CD14-positive monocyte (primary cell): Measurements from ENCODE around the gene COX6B1. TPM values are rescaled to one million over a fixed set of nuclear protein-coding genes. Genes with fewer than 3 reads are reported as not detected.
A peak's percentile ranks its signal among the peaks of the same experiment; 100 is the strongest.

Experiments
- DNase-seq, 3 donors: peaks; one replicate each; pipeline ENCODE4 v3.0.0-alpha.2; 2011 to 2022
- H2AFZ ChIP-seq: 2 replicates; pipeline ENCODE4 v1.6.0; 2012; ENCODE audit warnings: mild to moderate bottlenecking, low read depth, low read length, inconsistent platforms; ENCODE audit not compliant: insufficient read depth, poor library complexity, severe bottlenecking
- H3K27ac ChIP-seq, 2 donors: 1 replicate in 1 of 2; 2 replicates in 1 of 2; pipeline ENCODE4 v1.5.1; 2012 to 2013; ENCODE audit warnings: low read length in 2 of 2, control low read depth in 1 of 2, inconsistent platforms in 1 of 2, low read depth in 1 of 2, mild to moderate bottlenecking in 1 of 2
- H3K27me3 ChIP-seq, 2 donors: one replicate each; pipeline versions ENCODE4 v1.6.0 to v1.6.1; 2011 to 2013; ENCODE audit warnings: low read length in 2 of 2; ENCODE audit not compliant: control insufficient read depth in 2 of 2, insufficient read depth in 2 of 2
- H3K36me3 ChIP-seq, 2 donors: replicated peaks in 1 of 2; 1 replicate in 1 of 2; 2 replicates in 1 of 2; pipeline versions ENCODE4 v1.5.1 to v1.6.1; 2012 to 2013; ENCODE audit warnings: low read length in 2 of 2, control low read depth in 1 of 2, inconsistent platforms in 1 of 2, mild to moderate bottlenecking in 1 of 2; ENCODE audit not compliant: insufficient read depth in 2 of 2, control insufficient read depth in 1 of 2
- H3K4me1 ChIP-seq, 2 donors: 1 replicate in 1 of 2; 2 replicates in 1 of 2; pipeline versions ENCODE4 v1.5.1 to v1.6.1; 2012 to 2013; ENCODE audit warnings: low read length in 2 of 2, control low read depth in 1 of 2, inconsistent platforms in 1 of 2, mild to moderate bottlenecking in 1 of 2, moderate library complexity in 1 of 2; ENCODE audit not compliant: insufficient read depth in 2 of 2, control insufficient read depth in 1 of 2
- H3K4me2 ChIP-seq: replicated peaks from 2 replicates; pipeline ENCODE3; 2012; ENCODE audit warnings: low read length, moderate library complexity, mild to moderate bottlenecking; ENCODE audit not compliant: poor library complexity, severe bottlenecking; ENCODE audit errors: extremely low read depth
- H3K4me3 ChIP-seq, 3 experiments: fragments of 200-600 bp in 1 of 3; sonication (generic) in 1 of 3; replicated peaks in 1 of 3; 1 replicate in 2 of 3; 2 replicates in 1 of 3; pipeline ENCODE4 v1.5.1; 2011 to 2013; ENCODE audit warnings: low read length in 3 of 3, mild to moderate bottlenecking in 3 of 3, control low read depth in 2 of 3, low read depth in 2 of 3, inconsistent platforms in 1 of 3, moderate library complexity in 1 of 3
- H3K79me2 ChIP-seq: 2 replicates; pipeline ENCODE4 v1.6.0; 2012; ENCODE audit warnings: mild to moderate bottlenecking, control low read depth, inconsistent platforms, low read length, moderate library complexity; ENCODE audit not compliant: insufficient read depth
- H3K9ac ChIP-seq: 2 replicates; pipeline ENCODE4 v1.6.0; 2017; ENCODE audit warnings: low read length, mild to moderate bottlenecking; ENCODE audit not compliant: insufficient read depth, poor library complexity, severe bottlenecking
- H3K9me3 ChIP-seq, 2 donors: replicated peaks in 1 of 2; 1 replicate in 1 of 2; 2 replicates in 1 of 2; pipeline versions ENCODE4 v1.5.1 to v1.6.1; 2012 to 2013; ENCODE audit warnings: low read length in 2 of 2, control low read depth in 1 of 2; ENCODE audit not compliant: control insufficient read depth in 1 of 2, insufficient read depth in 1 of 2
- H4K20me1 ChIP-seq: 2 replicates; pipeline ENCODE4 v1.6.0; 2012; ENCODE audit warnings: mild to moderate bottlenecking, low read length, control low read depth, moderate library complexity; ENCODE audit not compliant: insufficient read depth
- H3K27ac Mint-ChIP-seq, 7 donors: one replicate each; pipeline ENCODE4 v1.8.0; 2020; ENCODE audit warnings: mild to moderate bottlenecking in 7 of 7, mixed read lengths in 7 of 7, moderate library complexity in 6 of 7, inconsistent platforms in 2 of 7
- H3K27me3 Mint-ChIP-seq, 3 donors: one replicate each; pipeline ENCODE4 v1.8.0; 2021 to 2022; ENCODE audit warnings: low read depth in 3 of 3, mild to moderate bottlenecking in 3 of 3, mixed read lengths in 3 of 3, moderate library complexity in 3 of 3, inconsistent platforms in 1 of 3
- H3K36me3 Mint-ChIP-seq, 2 donors: one replicate each; pipeline ENCODE4 v1.8.0; 2020; ENCODE audit warnings: mixed read lengths in 2 of 2, inconsistent platforms in 1 of 2, mild to moderate bottlenecking in 1 of 2
- H3K4me1 Mint-ChIP-seq: one replicate; pipeline ENCODE4 v1.8.0; 2020; ENCODE audit warnings: mild to moderate bottlenecking, mixed read lengths
- H3K4me3 Mint-ChIP-seq, 2 donors: one replicate each; pipeline ENCODE4 v1.8.0; 2020; ENCODE audit warnings: mild to moderate bottlenecking in 2 of 2, mixed read lengths in 2 of 2, moderate library complexity in 1 of 2
- H3K9me3 Mint-ChIP-seq, 7 donors: one replicate each; pipeline ENCODE4 v1.8.0; 2020 to 2022; ENCODE audit warnings: mixed read lengths in 7 of 7, mild to moderate bottlenecking in 6 of 7, moderate library complexity in 6 of 7, inconsistent platforms in 2 of 7
- WGBS: methylation state at CpG from one replicate; pipeline ENCODE4 v1.1.5; 2013; ENCODE audit warnings: missing lambda C conversion rate; ENCODE audit not compliant: insufficient coverage; 5-methylcytosine and 5-hydroxymethylcytosine counted together
- intact Hi-C, 2 donors: fragments of 100-400 bp; cut with micrococcal nuclease; formaldehyde crosslinking; loops; one replicate each; pipeline versions ENCODE4 v1.15.0 to v1.15.1; 2023
- polyA plus RNA-seq, 3 donors: library from polyadenylated mRNA; depleted of rRNA in 1 of 3; unstranded in 2 of 3; stranded (reverse) in 1 of 3; fragments of 300-500 nt in 2 of 3; fragments of >200 nt in 1 of 3; fragmentation: Illumina TruSeq in 2 of 3; gene quantifications; 1 replicate in 2 of 3; 2 replicates in 1 of 3; pipeline ENCODE4 v1.2.3, GENCODE V29; 2012 to 2021
- TF ChIP-seq, protein P1 (sequence below): fragments of 200-600 bp; IDR thresholded peaks from one replicate; pipeline ENCODE4 v1.8.0; 2022; ENCODE audit warnings: antibody characterized with exemption, mild to moderate bottlenecking

The COX6B1 gene
- polyA plus RNA-seq, 3 donors: 611 to 948 (median 825) TPM

DNA sequence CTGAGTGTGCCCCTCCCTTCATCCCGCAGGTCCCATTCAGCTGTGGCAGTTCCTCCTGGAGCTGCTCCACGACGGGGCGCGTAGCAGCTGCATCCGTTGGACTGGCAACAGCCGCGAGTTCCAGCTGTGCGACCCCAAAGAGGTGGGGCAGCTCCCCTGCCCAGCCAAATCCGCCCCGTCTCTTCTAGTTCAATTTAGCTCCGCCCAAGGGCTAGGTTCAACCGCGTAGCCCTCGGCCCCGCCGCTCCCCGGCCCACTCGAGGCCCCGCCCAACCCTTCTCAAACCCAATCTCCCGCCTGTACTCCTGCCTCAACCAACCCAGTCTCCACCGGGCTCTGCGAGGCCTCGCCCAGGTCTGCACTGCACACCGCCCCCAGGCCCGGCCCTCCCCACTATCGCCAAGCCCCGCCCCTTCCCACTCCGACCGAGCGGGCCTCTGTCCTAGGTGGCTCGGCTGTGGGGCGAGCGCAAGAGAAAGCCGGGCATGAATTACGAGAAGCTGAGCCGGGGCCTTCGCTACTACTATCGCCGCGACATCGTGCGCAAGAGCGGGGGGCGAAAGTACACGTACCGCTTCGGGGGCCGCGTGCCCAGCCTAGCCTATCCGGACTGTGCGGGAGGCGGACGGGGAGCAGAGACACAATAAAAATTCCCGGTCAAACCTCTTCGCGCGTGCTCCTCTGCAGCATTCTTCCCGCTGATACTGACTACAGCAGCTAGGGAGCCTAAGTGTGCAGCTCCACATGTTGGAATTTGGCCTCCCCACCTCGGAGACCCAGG is 3.7 kb upstream of the COX6B1 start:
- peak overlapping the region; percentile 73 to 76 for H3K27ac ChIP-seq
- peaks cover 8 to 16% (median 13%) of the 10 kb centered on the region in 3 donors for H3K27me3 Mint-ChIP-seq
- peak overlapping the region; percentile 98 for H3K4me2 ChIP-seq
- peaks cover 0 to 2% of the 10 kb centered on the region in 2 donors for H3K27me3 ChIP-seq
- peak overlapping the region; percentile 70 for H3K9ac ChIP-seq
- peak overlapping the region; percentile 97 for H2AFZ ChIP-seq
- TF ChIP-seq, protein P1, sequence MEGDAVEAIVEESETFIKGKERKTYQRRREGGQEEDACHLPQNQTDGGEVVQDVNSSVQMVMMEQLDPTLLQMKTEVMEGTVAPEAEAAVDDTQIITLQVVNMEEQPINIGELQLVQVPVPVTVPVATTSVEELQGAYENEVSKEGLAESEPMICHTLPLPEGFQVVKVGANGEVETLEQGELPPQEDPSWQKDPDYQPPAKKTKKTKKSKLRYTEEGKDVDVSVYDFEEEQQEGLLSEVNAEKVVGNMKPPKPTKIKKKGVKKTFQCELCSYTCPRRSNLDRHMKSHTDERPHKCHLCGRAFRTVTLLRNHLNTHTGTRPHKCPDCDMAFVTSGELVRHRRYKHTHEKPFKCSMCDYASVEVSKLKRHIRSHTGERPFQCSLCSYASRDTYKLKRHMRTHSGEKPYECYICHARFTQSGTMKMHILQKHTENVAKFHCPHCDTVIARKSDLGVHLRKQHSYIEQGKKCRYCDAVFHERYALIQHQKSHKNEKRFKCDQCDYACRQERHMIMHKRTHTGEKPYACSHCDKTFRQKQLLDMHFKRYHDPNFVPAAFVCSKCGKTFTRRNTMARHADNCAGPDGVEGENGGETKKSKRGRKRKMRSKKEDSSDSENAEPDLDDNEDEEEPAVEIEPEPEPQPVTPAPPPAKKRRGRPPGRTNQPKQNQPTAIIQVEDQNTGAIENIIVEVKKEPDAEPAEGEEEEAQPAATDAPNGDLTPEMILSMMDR: no peak
- H3K9me3 Mint-ChIP-seq: no peaks in the 10 kb centered on the region
- H3K9me3 ChIP-seq: no peaks in the 10 kb centered on the region
- under 1% methylated on average over 53 of the region's 60 CpGs for WGBS
- peak overlapping the region; percentile 74 to 98 (median 78) for H3K4me3 ChIP-seq
- peak; percentile 88 to 95 (median 89) for DNase-seq
- H4K20me1 ChIP-seq: no peaks in the 10 kb centered on the region
- peaks cover 36% of the 10 kb centered on the region for H3K4me1 Mint-ChIP-seq
- intact Hi-C loops: loop anchor here (2.0 to 10.0 kb wide), 2 partner anchors 16 to 100 kb away; partner anchors contain the start of genes IGFLR1 (in 1 of the 2), LIN37 (in 1 of the 2), PSENEN (in 1 of the 2) and RBM42 (in 1 of the 2)
- H3K4me1 ChIP-seq: peaks cover 52 to 58% of the 10 kb centered on the region in 2 donors
- peak overlapping the region; percentile 84 to 94 for H3K4me3 Mint-ChIP-seq
- no peaks in the 10 kb centered on the region for H3K36me3 ChIP-seq
- H3K36me3 Mint-ChIP-seq: no peaks in the 10 kb centered on the region
- peak overlapping the region; percentile 81 to 92 (median 91) for H3K27ac Mint-ChIP-seq
- peaks cover 13% of the 10 kb centered on the region for H3K79me2 ChIP-seq

DNA sequence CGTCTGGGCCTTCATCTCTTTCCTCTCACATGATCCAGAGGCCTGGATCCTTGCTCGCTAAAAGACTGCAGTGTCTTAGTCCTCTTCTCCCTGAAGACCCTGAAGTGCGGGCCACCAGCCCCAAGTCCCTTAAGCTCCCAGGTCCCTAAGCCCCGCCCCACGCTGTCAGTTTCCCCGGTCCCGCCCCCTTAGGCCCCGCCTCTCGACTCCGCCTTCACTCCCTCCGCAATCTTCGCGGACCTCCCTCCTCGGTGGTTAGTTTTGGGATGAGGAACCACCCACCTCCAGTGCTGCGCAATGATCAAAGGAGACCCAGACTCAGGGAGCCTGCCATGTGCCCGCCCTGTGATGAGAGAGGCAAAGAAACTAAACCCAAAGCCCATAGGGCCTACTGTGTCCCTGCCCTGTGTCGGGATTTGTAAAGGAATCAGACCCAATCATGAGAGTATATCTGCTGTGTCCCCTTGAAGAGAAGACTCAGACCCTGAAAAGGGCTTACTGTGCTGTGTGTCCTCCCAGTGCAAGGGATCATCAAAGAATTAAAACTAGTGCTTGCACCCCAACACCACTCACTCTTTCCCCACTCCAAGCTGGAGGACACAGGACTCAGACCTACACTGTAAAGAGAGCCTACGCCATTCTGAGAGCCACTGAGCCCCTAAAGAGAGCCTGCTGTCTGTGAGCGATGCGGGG is 3.0 kb upstream of the COX6B1 start:
- H3K4me2 ChIP-seq: peak overlapping the region; percentile 98
- H3K27me3 ChIP-seq: peaks cover 0 to 2% of the 10 kb centered on the region in 2 donors
- peaks cover 0 to 4% of the 10 kb centered on the region in 2 donors for H3K36me3 Mint-ChIP-seq
- peak overlapping the region; percentile 84 to 94 for H3K4me3 Mint-ChIP-seq
- peak overlapping the region; percentile 46 to 98 (median 74) for H3K4me3 ChIP-seq
- H3K9ac ChIP-seq: no peak overlapping the region
- H3K4me1 ChIP-seq: peaks cover 53 to 62% of the 10 kb centered on the region in 2 donors
- no peaks in the 10 kb centered on the region for H3K36me3 ChIP-seq
- peaks cover 8 to 16% (median 13%) of the 10 kb centered on the region in 3 donors for H3K27me3 Mint-ChIP-seq
- peaks cover 20% of the 10 kb centered on the region for H3K79me2 ChIP-seq
- H3K9me3 ChIP-seq: no peaks in the 10 kb centered on the region
- H2AFZ ChIP-seq: peak overlapping the region; percentile 97
- peak overlapping the region; percentile 81 to 92 (median 91) for H3K27ac Mint-ChIP-seq
- no peaks in the 10 kb centered on the region for H3K9me3 Mint-ChIP-seq
- peaks cover 5% of the 10 kb centered on the region for H4K20me1 ChIP-seq
- 40% methylated on average over 8 of the region's 20 CpGs for WGBS
- peak; percentile 64 to 66 (median 66) for DNase-seq
- H3K27ac ChIP-seq: peak overlapping the region; percentile 71 to 73
- H3K4me1 Mint-ChIP-seq: peaks cover 39% of the 10 kb centered on the region
- intact Hi-C loops: loop anchor here (2.0 to 10.0 kb wide), 3 partner anchors 16 to 100 kb away; partner anchors contain the start of genes HAUS5 (in 1 of the 2), IGFLR1 (in 1 of the 2), LIN37 (in 1 of the 2) and PSENEN (in 1 of the 2)
- TF ChIP-seq, protein P1: no peak
